Hypothalamus (tissue), 51 donors: ENCODE data around the gene DNAH17.
A peak's percentile ranks its signal among the peaks of the same experiment; 100 is the strongest.

ENCODE experiments used
- DNase-seq, 51 donors: peaks; one replicate each; lab custom pipeline; 2025; lab: John Stamatoyannopoulos, UW

Gene DNAH17

GRCh38 chr17:78381601-78382232 lies 195.5 kb downstream of the DNAH17 start:
- no peak for DNase-seq

GRCh38 chr17:78380370-78380769 lies 196.8 kb downstream of the DNAH17 start:
- DNase-seq = no peak

GRCh38 chr17:78379131-78379491 lies 198.1 kb downstream of the DNAH17 start:
- no peak for DNase-seq

- DNase-seq = peak in 49 of 51 donors; percentile 39 to 86 (median 67)
These were observed 198.7 kb downstream of the DNAH17 start, which contains the start of gene PGS1 for GRCh38 chr17:78378225-78379130. TSS of gene PGS1 (plus strand) at chr17:78378649. CDS start at chr17:78378666, 17 bp downstream.

- no peak for DNase-seq
These were observed 199.4 kb downstream of the DNAH17 start for GRCh38 chr17:78377858-78378224.

GRCh38 chr17:78376161-78376560 lies 201.0 kb downstream of the DNAH17 start:
- DNase-seq = no peak

GRCh38 chr17:78375401-78376151 lies 201.6 kb downstream of the DNAH17 start:
- peak in 1 of 51 donors; percentile 13 for DNase-seq

GRCh38 chr17:78374631-78375274 lies 202.4 kb downstream of the DNAH17 start:
- no peak for DNase-seq

GRCh38 chr17:78374189-78374588 lies 203.0 kb downstream of the DNAH17 start:
- no peak for DNase-seq
